Ishikawa (cell line): ENCODE data around the gene DLD.

ENCODE experiments used
- CEBPB ChIP-seq: IDR thresholded peaks from 2 replicates; pipeline ENCODE4 v1.6.1; 2012
- CREB1 ChIP-seq: IDR thresholded peaks from 2 replicates; pipeline ENCODE4 v1.6.1; 2012; ENCODE audit warnings: low read depth
- EGR1 ChIP-seq: IDR thresholded peaks from 2 replicates; pipeline ENCODE4 v1.6.1; 2012
- EP300 ChIP-seq: IDR thresholded peaks from 2 replicates; pipeline ENCODE4 v1.6.1; 2012; ENCODE audit warnings: borderline replicate concordance
- FOXM1 ChIP-seq: IDR thresholded peaks from 2 replicates; pipeline ENCODE4 v1.6.1; 2012; ENCODE audit warnings: low read depth, borderline replicate concordance
- MAX ChIP-seq: IDR thresholded peaks from 2 replicates; pipeline ENCODE4 v1.6.1; 2012
- NFIC ChIP-seq: IDR thresholded peaks from 2 replicates; pipeline ENCODE4 v1.6.1; 2012
- RAD21 ChIP-seq: IDR thresholded peaks from 2 replicates; pipeline ENCODE4 v1.6.1; 2012; ENCODE audit warnings: low read depth
- TAF1 ChIP-seq: IDR thresholded peaks from 2 replicates; pipeline ENCODE4 v1.6.1; 2012; ENCODE audit warnings: low read depth, mild to moderate bottlenecking
- TCF12 ChIP-seq: IDR thresholded peaks from 2 replicates; pipeline ENCODE4 v1.6.1; 2012; ENCODE audit warnings: low read depth
- TEAD4 ChIP-seq: IDR thresholded peaks from 2 replicates; pipeline ENCODE4 v1.6.1; 2012
- YY1 ChIP-seq: IDR thresholded peaks from 2 replicates; pipeline ENCODE4 v1.6.1; 2012; ENCODE audit warnings: low read depth
- ZBTB7A ChIP-seq: IDR thresholded peaks from 2 replicates; pipeline ENCODE4 v1.6.1; 2012; ENCODE audit warnings: low read depth
- TF ChIP-seq, protein P1 (sequence below): IDR thresholded peaks from 2 replicates; pipeline ENCODE4 v1.6.1; 2012; ENCODE audit warnings: low read depth, mild to moderate bottlenecking
- TF ChIP-seq, protein P2 (sequence below): IDR thresholded peaks from 2 replicates; pipeline ENCODE4 v1.6.1; 2012

DLD gene

DNA sequence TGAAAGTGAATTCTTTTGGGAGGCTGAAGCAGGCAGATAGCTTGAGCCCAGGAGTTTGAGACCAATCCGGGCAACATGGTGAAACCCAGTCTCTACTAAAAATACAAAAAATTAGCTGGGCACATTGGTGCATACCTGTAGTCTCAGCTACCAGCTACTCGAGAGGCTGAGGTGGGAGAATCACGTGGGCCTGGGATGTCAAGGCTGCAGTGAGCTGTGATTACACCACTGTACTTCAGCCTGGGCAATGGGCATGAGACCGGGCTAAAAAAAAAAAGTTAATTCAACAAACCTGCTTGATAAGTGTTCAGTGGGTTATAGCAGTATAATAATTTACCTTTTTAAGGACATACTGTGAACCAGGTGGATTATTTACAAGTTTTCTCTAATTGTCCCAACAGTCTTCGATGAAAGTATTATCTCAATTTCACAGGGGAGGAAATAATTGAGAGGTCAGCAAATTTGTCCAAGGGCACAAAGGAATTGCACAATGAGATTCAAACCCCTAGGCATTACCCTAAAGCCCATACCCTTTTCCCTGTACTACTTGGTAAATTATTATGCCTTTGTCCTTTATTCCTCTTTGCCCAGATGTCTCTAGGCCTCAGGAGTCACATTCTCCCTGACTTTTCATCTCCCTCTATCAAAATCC lies 13.1 kb upstream of the DLD start:
- TF ChIP-seq YY1 (no peak), ZBTB7A (no peak), NFIC (no peak), TAF1 (no peak), CREB1 (no peak), RAD21 (no peak), TEAD4 (no peak), EGR1 (no peak), MAX (no peak), CEBPB (no peak), EP300 (no peak), TCF12 (no peak), FOXM1 (no peak)
- TF ChIP-seq, protein P1, sequence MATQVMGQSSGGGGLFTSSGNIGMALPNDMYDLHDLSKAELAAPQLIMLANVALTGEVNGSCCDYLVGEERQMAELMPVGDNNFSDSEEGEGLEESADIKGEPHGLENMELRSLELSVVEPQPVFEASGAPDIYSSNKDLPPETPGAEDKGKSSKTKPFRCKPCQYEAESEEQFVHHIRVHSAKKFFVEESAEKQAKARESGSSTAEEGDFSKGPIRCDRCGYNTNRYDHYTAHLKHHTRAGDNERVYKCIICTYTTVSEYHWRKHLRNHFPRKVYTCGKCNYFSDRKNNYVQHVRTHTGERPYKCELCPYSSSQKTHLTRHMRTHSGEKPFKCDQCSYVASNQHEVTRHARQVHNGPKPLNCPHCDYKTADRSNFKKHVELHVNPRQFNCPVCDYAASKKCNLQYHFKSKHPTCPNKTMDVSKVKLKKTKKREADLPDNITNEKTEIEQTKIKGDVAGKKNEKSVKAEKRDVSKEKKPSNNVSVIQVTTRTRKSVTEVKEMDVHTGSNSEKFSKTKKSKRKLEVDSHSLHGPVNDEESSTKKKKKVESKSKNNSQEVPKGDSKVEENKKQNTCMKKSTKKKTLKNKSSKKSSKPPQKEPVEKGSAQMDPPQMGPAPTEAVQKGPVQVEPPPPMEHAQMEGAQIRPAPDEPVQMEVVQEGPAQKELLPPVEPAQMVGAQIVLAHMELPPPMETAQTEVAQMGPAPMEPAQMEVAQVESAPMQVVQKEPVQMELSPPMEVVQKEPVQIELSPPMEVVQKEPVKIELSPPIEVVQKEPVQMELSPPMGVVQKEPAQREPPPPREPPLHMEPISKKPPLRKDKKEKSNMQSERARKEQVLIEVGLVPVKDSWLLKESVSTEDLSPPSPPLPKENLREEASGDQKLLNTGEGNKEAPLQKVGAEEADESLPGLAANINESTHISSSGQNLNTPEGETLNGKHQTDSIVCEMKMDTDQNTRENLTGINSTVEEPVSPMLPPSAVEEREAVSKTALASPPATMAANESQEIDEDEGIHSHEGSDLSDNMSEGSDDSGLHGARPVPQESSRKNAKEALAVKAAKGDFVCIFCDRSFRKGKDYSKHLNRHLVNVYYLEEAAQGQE, result no peak
- TF ChIP-seq, protein P2, sequence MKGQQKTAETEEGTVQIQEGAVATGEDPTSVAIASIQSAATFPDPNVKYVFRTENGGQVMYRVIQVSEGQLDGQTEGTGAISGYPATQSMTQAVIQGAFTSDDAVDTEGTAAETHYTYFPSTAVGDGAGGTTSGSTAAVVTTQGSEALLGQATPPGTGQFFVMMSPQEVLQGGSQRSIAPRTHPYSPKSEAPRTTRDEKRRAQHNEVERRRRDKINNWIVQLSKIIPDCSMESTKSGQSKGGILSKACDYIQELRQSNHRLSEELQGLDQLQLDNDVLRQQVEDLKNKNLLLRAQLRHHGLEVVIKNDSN, result no peak

DNA sequence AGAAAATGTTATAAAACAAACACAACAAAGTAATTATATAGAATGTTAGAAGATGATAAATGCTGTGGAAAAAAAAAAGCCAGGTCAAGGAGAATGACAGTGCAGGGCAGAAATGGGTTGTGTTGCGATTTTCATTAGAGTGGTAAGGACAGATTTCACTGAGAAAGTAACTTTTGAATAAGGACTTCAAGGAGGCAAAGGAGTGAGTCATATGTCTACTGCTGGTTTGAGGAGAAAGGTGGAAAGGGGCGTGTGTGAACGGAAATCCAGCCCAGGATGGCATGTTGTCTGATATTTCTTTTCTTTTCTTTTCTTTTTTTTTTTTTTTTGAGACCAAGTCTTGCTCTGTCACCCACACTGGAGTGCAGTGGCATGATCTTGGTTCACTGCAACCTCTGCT lies 12.3 kb upstream of the DLD start:
- TF ChIP-seq CEBPB, result no peak
- no peak for TF ChIP-seq TCF12
- TF ChIP-seq TEAD4, result no peak
- TF ChIP-seq RAD21, result no peak
- TF ChIP-seq NFIC, result no peak
- TF ChIP-seq YY1, result no peak
- no peak for TF ChIP-seq EGR1
- TF ChIP-seq ZBTB7A, result no peak
- TF ChIP-seq, protein P2, result no peak
- no peak for TF ChIP-seq FOXM1
- TF ChIP-seq MAX, result no peak
- TF ChIP-seq EP300, result no peak
- TF ChIP-seq, protein P1, result no peak
- TF ChIP-seq CREB1, result no peak
- no peak for TF ChIP-seq TAF1

DNA sequence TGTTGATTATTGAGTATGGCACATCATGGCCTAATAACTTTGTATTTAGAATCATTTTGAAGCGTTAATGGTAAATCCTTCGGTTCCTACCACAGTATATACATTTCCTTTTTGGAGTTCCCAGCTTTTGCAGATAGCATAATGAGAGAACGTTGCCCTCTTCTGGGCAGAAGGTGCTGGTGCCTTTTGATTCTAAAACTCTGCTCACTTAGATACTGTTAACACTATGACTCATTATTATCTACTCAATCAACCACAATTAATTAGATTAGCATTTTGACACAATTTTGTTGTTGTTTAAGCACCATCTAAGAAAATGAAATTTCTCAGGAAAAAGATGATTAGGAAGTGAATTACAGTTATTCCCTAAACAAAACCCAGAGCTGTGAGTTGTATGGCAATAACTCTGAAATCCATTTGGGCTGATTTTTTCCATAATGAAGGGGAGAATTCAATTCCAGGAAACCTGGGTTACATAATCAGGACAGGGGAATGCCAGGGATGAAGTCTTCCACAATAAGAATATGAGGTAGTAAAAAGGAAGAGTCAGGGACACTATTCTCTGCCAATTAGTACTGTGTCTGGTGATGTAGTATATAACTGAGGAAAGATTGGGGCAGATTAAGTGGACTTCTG lies 11.5 kb upstream of the DLD start:
- TF ChIP-seq RAD21 (peak; percentile 80), CEBPB (no peak)

GRCh38 chr7:107882766-107883165 lies 8.2 kb upstream of the DLD start:
- TF ChIP-seq CREB1 (no peak), MAX (no peak), YY1 (no peak), TEAD4 (no peak), RAD21 (no peak), FOXM1 (no peak), TAF1 (no peak), EGR1 (no peak), ZBTB7A (no peak), CEBPB (no peak), NFIC (no peak), EP300 (no peak), TCF12 (no peak)
- TF ChIP-seq, protein P2, result no peak
- TF ChIP-seq, protein P1, result no peak
